SW 1271 (cell line): ENCODE data around the gene F8.
"Not testable (repeated sequence)": the region's sequence is repeated elsewhere in the genome, so short reads cannot be mapped to it uniquely, and the experiment has no call there.

ENCODE experiments used
- DNase-seq, 2 experiments: peaks; one replicate each; lab custom pipeline; 2025; lab: John Stamatoyannopoulos, UW

F8 gene

DNA sequence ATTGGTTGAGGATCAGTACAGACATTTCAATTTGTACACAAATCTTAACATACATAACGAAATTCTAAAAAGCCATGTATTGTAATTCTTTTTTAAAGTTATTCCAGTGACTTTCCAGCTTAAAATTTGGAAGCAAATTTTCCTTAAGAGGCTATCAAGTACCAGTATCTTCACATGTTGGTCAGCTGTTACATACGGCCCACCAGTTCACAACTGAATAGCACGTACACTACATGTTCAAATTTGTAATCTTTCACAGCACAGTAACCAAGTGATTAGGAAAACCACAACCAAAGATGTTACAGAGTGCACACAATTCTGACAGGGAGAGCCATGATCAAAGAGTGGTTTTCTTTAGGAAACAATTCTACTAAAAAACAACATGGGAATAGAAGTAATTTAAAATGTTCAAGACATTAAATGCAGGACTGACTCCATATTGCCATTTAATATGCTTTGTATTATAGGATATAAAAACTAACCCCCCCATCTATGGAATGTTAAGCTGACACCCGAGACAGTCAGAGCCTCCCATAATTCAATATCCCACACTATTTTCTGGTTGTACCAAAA is 206.1 kb downstream of the F8 start:
- not testable (repeated sequence) for DNase-seq

DNA sequence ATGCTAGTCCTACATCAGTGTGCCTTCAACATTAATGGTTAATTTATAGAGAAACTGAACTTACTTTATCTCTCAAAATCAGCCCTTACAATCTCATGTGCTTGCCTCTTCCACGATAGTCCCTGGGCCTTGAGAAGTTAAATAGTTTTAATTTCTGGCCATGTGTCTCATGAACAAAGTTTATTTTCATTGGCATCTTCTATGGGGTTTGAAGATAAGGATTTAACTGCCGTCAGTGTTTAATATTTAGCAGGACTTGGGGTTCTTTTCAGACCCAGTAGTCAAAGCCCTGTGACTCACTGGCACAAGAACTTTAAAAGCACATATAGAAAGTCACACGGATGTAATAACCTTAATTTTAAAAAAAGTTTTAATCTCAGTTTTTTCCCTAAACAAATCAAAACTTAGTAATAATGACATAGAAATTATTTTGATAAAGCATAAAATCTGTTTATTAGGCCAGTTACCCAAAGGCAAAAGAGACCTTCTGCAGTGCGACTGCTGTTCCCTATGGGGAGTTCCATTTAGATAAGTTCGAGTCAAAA is 207.2 kb downstream of the F8 start:
- DNase-seq, result no peak

DNA sequence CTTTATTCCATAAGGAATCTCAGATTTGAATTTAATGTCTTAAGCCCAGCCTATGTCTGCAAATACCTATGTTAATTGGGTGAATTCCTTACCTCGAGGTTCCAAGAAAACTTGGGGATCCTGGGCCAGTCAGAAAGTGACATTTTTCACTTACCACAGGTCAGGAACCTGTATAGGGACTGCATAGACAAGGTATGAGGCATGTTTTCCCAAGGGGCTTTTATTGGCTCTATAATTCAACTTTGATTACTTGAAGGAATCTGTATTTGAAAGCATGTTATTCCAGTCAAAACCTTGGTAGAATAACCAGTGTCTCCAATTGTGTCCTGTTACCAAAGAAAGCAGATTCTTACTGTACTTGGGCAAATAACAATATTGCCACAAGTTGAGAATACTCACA is 208.7 kb downstream of the F8 start:
- DNase-seq, result no peak

DNA sequence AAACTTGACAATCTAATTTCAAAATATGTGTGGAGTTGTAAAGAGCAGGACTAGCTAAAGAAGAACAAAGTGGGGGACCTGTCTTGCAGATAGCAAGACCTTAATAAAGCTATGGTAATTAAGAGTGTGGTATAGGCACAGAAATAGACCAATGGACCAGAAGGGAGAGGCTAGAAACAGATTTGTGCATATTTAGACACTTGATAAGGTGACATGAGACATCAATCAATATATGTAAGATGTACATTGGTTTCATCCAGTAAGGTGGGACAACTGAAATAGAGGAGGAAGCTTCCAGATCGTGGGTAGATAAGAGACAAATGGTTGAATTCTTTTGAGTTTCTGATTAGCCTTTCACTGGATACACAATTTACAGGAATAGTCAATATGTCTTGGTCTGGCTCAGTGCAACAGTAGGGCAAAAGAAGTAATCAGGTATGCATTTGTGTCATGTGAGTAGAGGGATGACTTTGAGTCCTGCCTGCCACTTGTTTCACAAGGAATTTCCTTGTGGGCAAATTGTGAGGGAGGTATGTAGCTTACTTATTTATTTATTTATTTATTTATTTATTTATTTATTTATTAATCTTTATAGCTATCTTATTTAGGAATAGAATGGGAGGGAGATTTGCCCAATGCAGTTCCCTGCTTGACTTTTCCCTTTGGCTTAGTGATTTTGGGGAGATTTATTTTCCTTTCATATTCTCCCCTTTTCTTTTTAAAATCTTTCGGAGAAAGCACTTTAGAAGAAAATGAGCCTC is 210.0 kb downstream of the F8 start:
- DNase-seq, result no peak

DNA sequence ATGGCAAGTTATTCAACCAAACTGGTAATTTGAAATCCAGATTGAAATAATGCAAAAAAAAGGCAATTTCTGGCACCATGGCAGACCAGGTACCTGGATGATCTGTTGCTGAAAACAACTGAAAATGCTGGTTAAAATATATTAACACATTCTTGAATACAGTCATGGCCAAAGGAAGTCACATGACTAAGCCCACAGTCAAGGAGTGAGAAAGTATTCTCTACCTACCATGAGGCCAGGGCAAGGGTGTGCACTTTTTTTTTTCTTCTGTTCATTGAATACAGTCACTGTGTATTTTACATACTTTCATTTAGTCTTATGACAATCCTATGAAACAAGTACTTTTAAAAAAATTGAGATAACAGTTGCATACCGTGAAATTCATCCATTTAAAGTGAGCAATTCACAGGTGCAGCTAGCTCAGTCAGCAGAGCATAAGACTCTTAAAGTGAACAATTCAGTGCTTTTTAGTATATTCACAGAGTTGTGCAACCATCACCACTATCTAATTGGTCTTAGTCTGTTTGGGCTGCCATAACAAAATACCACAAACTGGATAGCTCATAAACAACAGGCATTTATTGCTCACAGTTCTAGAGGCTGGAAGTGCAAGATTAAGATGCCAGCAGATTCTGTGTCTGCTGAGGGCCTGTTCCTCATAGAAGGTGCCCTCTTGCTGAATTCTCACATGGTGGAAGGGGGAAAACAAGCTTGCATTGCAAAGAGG is 212.4 kb downstream of the F8 start:
- no peak for DNase-seq

DNA sequence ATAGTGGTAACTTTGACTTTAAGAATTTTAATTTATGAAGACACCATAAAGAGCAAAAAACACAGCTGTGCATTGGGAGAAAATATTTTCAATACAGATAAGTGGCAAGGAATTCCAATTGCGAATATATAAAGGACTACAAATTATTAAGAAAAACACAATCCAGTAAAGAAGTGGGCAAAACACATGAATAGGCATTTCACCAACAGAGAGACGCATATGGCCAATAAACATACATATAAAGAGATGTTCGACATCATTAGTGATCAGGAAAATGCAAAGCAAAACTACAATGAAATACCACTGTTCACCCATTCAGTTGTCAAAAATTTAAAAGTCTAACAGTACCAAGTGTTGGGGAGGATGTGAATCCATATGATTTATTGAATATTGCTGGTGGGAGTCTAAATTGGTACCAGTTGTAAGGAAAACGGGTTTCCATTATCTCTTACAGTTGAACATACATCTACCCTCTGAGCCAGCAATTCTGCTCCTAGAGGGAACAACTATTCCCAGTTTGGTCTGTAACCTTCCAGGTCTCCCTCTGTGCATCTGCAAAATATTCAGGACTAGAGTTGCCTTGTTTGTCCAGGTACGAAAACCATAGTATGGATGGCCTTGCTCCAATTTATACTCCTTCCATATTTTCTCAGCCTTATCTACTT is 215.6 kb downstream of the F8 start:
- no peak for DNase-seq

DNA sequence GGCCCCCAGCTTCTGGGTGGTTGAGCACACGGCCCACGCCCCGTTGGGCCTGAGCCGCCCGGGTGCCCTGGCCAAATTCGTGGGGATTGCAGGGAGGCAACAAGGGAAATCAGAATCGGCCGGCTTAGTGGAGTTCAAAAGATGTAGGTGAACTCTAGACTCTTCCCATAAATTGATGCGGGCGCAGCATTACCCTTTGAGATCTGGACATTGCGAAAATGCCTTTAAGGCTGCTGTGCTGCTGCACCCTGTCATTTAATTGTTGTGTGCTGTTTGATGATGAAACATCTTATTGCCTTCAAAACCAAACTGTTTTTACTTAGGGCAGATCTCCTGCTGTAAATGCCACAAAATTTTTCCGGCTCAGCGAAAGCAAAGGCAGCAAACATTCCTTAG is 216.8 kb downstream of the F8 start:
- DNase-seq, result no peak

DNA sequence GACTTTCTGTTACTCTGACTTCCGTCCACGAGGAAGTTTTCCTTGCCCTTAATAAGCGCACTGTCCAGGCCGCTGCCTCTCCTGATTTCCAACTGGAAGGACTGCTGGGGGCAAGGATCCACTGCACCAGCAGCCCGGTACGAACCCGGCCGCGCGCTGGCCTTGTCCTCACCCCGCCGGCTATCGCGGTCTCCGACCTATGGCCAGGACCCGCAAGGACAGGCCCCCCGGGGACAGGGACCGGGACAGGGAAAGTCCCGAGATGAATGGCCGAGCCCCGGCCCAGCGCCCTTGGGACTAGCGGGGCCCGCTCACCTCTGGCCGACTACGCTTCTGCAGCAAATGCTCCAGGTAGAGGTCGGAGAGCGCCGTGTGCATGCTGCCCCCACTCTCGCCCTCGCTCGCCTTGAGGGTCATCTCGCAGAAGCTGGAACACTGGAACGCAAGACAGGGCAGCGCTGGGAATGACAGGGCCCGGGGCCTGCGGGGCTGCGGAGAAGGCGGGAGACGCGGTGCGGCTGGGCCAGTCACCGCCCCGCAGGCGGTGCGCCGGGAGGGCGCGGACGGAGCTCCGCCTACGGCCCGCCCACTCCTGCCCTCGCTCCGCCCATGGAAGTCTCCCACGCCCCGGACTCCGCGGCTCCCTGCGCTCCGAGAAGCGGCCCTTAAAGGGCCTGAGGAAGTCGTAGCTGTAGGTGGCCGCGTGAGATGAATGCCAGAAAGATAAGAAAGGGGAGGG is 217.4 kb downstream of the F8 start, which contains the start of gene MPP1:
Gene MPP1, minus strand, starts transcription at position 529 of the 739 bp plus-strand sequence. Its CDS starts 112 bp downstream, at position 417.
- DNase-seq, result peak in 1 of 2 experiments; percentile 61

DNA sequence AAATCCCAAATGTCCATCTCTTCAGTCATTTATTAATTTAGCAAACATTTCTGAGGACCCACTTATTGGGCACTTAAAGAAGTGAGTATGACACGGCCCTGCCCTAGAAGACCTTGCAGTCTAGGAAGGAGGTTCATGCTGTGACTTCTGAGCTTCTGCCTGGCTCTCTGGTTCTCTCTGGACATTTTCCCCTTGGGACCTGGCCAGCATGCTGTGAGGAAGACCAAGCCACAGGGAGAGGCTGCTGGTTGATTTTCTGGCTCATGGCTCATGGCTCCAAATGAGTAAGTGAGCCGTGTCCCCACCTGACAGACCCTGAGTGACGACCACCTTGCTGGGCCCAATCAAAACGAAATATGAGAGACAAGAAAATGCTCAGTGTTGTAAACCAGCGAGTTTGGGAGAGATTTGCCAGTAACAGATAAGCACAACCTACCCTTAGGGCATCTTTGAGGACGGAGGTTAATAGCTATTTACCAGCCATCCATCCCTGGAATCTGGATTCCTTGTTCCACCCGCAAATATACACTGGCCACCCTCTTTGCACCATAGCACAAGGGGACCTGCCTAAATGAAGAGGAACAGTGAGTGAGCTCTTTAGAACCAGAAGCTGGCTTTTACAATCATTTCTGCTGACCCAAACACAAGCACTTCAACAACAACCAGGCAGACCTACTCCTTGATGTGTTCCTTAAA is 218.1 kb downstream of the F8 start:
- DNase-seq, result no peak

DNA sequence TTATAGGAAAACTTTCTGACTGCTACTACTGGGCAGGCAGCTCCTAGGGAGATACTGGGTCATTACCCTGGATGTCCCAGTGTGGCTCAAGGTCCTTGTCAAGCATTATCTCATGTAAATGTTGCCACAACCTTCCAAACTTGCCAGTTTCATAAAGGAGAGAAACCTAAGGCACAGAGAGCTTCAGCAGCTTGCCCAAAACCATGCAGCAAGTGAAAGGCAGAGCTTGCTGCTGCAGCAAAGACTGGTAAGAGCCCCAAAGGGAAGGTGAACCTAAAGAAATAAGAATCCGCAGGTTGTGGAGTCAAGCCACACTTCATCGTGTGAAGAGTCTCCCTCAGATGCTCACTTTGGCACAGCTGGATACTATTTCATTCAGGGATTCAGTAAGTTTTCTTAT is 219.6 kb downstream of the F8 start:
- no peak for DNase-seq

DNA sequence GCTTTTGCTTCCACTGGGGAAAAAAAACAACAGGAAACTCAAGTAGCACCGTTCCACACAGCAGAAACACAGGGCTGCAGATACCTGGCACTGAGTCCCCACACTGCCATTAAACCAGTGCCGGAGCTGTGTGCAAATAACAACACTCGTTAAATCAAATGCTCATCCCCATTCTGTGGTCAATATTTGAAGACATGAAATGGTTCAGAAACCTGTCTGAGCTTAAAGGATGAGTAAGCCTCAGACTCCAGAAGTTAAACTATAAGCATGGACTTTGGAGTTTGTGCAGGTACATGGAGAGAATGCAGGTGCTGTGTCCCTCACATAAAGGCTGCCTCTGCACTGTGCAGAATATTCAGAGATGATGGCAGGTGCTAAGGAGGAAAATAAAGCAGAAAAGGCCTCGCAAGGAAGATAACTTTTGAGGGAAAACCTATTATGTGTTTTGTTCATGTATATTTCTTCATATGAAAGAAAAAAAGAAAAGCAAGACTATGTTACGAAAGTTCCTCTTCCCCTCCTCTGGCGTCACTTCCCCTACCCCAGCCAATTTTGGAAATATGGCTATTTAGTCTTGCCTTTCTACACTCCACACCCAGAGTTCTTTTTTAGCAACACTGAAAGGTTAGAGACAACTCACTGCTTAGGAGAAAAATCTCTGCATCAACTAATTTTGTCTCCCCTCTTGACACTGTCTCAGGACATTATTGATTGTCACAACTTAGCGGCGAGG is 221.9 kb downstream of the F8 start:
- DNase-seq, result no peak

DNA sequence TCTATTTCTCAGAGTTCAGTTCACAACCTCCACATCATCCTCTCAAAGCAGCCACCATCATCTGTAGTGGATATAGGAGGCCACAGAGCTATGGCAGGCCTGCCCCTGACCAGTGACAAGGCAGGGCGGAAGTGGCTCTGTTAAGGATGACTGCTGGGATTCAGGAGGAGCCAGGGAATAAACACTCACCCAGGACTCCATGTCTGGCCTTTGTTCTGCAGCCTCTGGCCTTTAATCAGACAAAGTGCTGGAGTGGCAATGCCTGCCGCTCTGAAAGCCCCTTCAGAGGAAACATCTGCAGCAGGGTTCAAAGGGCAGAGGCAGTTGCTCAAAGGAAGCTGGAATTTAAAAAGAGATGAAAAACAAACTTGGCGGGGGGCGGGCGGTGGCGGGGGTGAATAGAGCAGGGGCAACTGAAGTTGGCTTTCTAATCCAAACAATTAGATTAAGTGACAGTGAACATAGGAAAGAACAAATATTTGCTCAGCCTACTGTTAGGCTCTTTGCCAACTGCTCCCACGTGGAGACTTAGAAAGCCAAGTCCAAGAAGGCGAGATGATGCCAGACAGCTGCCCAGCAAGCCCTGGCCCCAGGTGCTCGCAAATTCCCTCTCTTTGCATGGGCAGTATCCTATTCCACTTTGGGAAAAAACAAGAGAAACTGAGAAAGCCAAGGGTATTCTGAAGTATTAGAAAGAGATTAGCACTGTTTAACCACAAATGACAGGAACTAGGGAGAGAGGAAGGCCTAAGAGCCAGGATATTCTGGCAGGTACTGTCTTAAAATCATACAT is 222.8 kb downstream of the F8 start:
- DNase-seq, result no peak

DNA sequence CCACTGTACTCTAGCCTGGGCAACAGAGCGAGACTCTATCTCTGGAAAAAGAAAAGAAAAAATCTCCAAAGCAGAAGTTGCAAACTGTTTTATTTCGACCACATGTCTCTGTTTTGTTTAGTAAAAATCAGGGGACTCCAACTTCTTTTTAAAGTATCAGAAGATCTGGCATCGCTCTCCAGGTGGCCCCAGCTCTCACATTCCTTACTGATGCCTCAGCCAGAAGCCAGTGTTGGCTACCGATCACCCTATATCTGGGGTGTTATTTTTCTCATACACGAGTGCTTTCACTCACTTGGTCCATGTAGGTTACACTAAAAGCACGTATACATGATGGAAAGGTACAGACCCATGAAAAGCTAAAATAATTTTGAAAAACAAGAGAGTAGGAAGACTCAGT is 225.5 kb downstream of the F8 start:
- DNase-seq, result no peak

DNA sequence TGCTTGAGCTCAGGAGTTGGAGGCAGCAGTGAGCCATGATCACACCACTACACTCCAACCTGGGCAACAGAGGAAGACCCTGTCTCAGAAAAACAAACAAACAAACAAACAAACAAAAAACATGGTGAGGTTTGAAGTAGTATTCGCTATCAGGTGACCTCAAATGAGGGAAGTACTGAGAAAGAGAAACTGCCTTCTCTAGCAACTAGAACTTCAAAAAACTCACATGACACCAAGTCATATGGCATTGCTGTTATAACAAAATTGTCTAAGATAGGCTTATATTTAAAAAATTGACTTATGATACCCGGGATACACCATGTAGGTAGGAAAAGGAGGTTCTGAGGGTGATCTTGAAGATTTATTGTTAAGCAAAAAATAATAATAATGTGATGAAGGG is 227.5 kb downstream of the F8 start:
- DNase-seq, result no peak

DNA sequence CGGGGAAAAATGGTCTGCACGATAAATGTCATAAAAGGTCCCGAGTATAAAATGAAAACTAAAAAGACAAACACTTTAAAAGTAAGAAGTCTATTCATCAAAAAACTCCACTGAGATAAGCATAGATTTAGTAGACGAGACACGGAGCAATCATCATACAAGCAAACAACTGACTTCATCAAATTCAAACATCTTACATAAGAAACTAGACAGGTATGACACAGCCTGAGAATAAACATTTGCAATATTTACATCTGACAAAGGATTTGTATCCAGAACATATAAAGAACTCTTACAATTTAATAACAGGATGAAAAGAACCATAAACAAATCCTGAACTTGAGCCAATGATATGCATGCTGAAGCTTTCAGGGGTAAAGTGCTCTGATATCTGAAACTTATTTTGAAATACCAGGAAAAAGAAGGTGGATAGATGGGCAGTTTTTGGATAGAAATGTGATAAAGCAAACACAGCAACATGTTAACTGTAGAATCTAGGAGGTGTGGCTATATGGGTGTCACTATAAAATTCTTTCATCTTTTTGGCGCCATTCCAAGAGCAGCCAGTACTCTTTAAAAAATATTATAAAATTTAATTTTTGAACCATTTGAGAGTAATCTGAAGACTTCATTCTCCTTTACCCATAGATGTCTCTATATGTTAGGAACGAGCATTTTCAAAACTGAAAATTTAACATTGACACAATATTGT is 229.3 kb downstream of the F8 start:
- DNase-seq, result no peak

DNA sequence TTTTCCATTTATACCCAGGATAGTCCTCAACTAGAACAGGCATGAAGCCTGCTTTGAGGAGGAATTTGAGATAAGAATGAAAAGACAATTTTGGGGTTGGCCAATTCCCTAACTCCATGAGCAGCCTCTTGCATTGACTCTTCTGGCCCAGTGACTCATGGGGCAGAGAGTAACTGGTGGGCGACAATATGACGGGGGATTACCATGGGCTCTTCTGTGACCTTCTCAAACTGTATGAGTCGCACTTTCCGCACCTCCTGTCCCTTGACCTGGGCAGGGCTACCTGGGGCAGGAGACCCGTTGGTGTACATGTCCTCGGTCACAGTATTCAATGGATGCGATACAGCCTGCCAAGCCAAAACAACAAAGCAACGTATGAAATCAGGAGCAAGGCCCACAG is 230.6 kb downstream of the F8 start:
- no peak for DNase-seq

DNA sequence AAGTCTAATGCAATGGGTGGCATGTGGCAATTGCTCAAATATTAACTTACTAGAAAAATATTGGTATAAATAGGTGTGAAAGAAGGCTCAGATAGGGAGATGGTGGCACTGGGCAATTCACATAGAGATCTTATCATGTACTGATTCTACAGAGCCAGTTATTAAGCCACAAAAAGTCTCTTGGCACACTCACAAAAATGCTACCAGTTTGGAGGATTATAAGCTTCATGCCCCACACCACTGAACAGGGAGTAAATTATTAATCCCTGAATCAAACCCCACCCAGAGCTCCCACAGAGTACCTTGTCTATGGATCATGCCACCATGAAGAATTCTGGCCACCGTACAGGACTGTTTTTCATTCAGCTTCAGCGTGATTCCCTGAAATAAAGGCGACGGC is 231.1 kb downstream of the F8 start:
- no peak for DNase-seq
